ENCODE data around the gene KATNA1.

GRCh38 chr6:149681209-149681608, 32.7 kb upstream of the KATNA1 start:
- no peak for TF ChIP-seq POLR2AphosphoS5 (IDR thresholded peaks at IDR 0.05; ENCODE audit: low read depth, low read length)
- no peak for TF ChIP-seq SIN3A (IDR thresholded peaks at IDR 0.05; ENCODE audit: borderline replicate concordance, insufficient read depth, low read length)
- TF ChIP-seq, protein P1, sequence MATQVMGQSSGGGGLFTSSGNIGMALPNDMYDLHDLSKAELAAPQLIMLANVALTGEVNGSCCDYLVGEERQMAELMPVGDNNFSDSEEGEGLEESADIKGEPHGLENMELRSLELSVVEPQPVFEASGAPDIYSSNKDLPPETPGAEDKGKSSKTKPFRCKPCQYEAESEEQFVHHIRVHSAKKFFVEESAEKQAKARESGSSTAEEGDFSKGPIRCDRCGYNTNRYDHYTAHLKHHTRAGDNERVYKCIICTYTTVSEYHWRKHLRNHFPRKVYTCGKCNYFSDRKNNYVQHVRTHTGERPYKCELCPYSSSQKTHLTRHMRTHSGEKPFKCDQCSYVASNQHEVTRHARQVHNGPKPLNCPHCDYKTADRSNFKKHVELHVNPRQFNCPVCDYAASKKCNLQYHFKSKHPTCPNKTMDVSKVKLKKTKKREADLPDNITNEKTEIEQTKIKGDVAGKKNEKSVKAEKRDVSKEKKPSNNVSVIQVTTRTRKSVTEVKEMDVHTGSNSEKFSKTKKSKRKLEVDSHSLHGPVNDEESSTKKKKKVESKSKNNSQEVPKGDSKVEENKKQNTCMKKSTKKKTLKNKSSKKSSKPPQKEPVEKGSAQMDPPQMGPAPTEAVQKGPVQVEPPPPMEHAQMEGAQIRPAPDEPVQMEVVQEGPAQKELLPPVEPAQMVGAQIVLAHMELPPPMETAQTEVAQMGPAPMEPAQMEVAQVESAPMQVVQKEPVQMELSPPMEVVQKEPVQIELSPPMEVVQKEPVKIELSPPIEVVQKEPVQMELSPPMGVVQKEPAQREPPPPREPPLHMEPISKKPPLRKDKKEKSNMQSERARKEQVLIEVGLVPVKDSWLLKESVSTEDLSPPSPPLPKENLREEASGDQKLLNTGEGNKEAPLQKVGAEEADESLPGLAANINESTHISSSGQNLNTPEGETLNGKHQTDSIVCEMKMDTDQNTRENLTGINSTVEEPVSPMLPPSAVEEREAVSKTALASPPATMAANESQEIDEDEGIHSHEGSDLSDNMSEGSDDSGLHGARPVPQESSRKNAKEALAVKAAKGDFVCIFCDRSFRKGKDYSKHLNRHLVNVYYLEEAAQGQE (IDR thresholded peaks at IDR 0.05; ENCODE audit: insufficient read depth in 1 of 2, low read depth in 2 of 2, low read length in 2 of 2): no peak

Data from PFSK-1 (cell line).